Endodermal cell (in vitro differentiated cells): ENCODE results near the gene SLC22A31. TPM values are rescaled to one million over a fixed set of nuclear protein-coding genes. Genes with fewer than 3 reads are reported as not detected.

Experiments
- DNase-seq: peaks from one replicate; pipeline ENCODE4 v3.0.0-alpha.2; 2017
- H3K27ac ChIP-seq: 2 replicates; pipeline ENCODE4 v1.5.1; 2013; ENCODE audit warnings: mild to moderate bottlenecking, low read depth, low read length, moderate library complexity
- H3K27me3 ChIP-seq: 2 replicates; pipeline ENCODE4 v1.6.1; 2013; ENCODE audit warnings: mild to moderate bottlenecking, low read length, moderate library complexity; ENCODE audit not compliant: insufficient read depth, control insufficient read depth, poor library complexity, severe bottlenecking
- H3K36me3 ChIP-seq: 2 replicates; pipeline ENCODE4 v1.7.0; 2013; ENCODE audit warnings: mild to moderate bottlenecking, low read length, moderate library complexity; ENCODE audit not compliant: control insufficient read depth, insufficient read depth
- H3K4me1 ChIP-seq: one replicate; pipeline ENCODE4 v1.7.0; 2013; ENCODE audit warnings: low read length; ENCODE audit not compliant: control insufficient read depth, insufficient read depth
- H3K4me3 ChIP-seq: 2 replicates; pipeline ENCODE4 v1.5.1; 2013; ENCODE audit warnings: mild to moderate bottlenecking, low read length, moderate library complexity
- H3K9ac ChIP-seq: 2 replicates; pipeline ENCODE4 v1.6.1; 2013; ENCODE audit warnings: mild to moderate bottlenecking, low read length, moderate library complexity; ENCODE audit not compliant: poor library complexity, severe bottlenecking; ENCODE audit errors: extremely low read depth
- H3K9me3 ChIP-seq: 2 replicates; pipeline ENCODE4 v1.6.1; 2013; ENCODE audit warnings: mild to moderate bottlenecking, low read length, moderate library complexity; ENCODE audit not compliant: control insufficient read depth
- H3K27ac Mint-ChIP-seq: 2 replicates; pipeline ENCODE4 v1.8.0; 2020; ENCODE audit warnings: mixed read lengths
- H3K27me3 Mint-ChIP-seq: 2 replicates; pipeline ENCODE4 v1.8.0; 2021; ENCODE audit warnings: mild to moderate bottlenecking, mixed read lengths; ENCODE audit not compliant: insufficient read depth
- H3K36me3 Mint-ChIP-seq: 2 replicates; pipeline ENCODE4 v1.8.0; 2020; ENCODE audit warnings: low read depth, mixed read lengths
- H3K4me1 Mint-ChIP-seq: 2 replicates; pipeline ENCODE4 v1.8.0; 2020; ENCODE audit warnings: mixed read lengths
- H3K4me3 Mint-ChIP-seq: 2 replicates; pipeline ENCODE4 v1.8.0; 2020; ENCODE audit warnings: mild to moderate bottlenecking, moderate library complexity, mixed read lengths
- H3K9me3 Mint-ChIP-seq: 2 replicates; pipeline ENCODE4 v1.8.0; 2020; ENCODE audit warnings: mild to moderate bottlenecking, mixed read lengths
- WGBS, 2 experiments: methylation state at CpG; one replicate each; pipeline versions ENCODE4 v1.1.5 to v1.1.7; 2013; ENCODE audit warnings: missing lambda C conversion rate in 2 of 2, mixed read lengths in 1 of 2; ENCODE audit not compliant: insufficient coverage in 1 of 2, insufficient read length in 1 of 2; 5-methylcytosine and 5-hydroxymethylcytosine counted together
- total RNA-seq, 2 donors: library from RNA; stranded (reverse); fragmentation: NEBNext Ultra II Directional in 1 of 2; extraction: Animal tissue kit (Norgen Biotek cat#: 25700) in 1 of 2; gene quantifications; 2 replicates in 1 of 2; 3 replicates in 1 of 2; pipeline ENCODE4 v1.2.1, GENCODE V29; 2021
- TF ChIP-seq, protein P1 (sequence below): fragments of 200-600 bp; sonication (generic); conservative IDR thresholded peaks from 2 replicates; pipeline ENCODE4 v1.5.0; 2021; ENCODE audit warnings: antibody characterized with exemption, mild to moderate bottlenecking

The SLC22A31 gene
- total RNA-seq, 2 donors from 2014 or later: 9.7 to 33.9 TPM

DNA sequence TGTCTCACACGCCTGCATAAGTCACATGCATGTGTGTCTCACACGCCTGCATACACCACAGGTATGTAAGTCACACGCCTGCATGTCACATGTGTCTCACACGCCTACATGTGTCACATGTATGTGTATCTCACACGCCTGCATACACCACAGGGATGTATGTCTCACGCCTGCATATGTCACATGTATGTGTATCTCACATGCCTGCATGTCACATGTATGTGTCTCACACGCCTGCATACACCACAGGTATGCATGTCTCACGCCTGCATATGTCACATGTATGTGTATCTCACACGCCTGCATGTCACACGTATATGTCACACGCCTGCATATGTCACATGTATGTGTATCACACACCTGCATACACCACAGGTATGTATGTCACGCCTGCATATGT lies 42.6 kb downstream of the SLC22A31 start:
- H3K9ac ChIP-seq: no peak overlapping the region
- H3K27ac ChIP-seq: no peak overlapping the region
- no peaks in the 10 kb centered on the region for H3K36me3 ChIP-seq
- Mint-ChIP-seq H3K27me3 (peaks cover 5% of the 10 kb centered on the region), H3K4me1 (no peaks in the 10 kb centered on the region), H3K9me3 (no peaks in the 10 kb centered on the region), H3K4me3 (no peak overlapping the region), H3K27ac (no peak overlapping the region), H3K36me3 (no peaks in the 10 kb centered on the region)
- H3K27me3 ChIP-seq: no peaks in the 10 kb centered on the region
- DNase-seq: no peak
- H3K9me3 ChIP-seq: no peaks in the 10 kb centered on the region
- H3K4me3 ChIP-seq: no peak overlapping the region
- no peaks in the 10 kb centered on the region for H3K4me1 ChIP-seq
- TF ChIP-seq, protein P1, sequence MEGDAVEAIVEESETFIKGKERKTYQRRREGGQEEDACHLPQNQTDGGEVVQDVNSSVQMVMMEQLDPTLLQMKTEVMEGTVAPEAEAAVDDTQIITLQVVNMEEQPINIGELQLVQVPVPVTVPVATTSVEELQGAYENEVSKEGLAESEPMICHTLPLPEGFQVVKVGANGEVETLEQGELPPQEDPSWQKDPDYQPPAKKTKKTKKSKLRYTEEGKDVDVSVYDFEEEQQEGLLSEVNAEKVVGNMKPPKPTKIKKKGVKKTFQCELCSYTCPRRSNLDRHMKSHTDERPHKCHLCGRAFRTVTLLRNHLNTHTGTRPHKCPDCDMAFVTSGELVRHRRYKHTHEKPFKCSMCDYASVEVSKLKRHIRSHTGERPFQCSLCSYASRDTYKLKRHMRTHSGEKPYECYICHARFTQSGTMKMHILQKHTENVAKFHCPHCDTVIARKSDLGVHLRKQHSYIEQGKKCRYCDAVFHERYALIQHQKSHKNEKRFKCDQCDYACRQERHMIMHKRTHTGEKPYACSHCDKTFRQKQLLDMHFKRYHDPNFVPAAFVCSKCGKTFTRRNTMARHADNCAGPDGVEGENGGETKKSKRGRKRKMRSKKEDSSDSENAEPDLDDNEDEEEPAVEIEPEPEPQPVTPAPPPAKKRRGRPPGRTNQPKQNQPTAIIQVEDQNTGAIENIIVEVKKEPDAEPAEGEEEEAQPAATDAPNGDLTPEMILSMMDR: no peak
- 90 to 92% methylated on average over 12 of the region's 12 CpGs for WGBS, 2 experiments

GRCh38 chr16:89156740-89157645 lies 43.3 kb downstream of the SLC22A31 start:
- H3K27me3 ChIP-seq: no peaks in the 10 kb centered on the region
- no peak overlapping the region for H3K27ac Mint-ChIP-seq
- peaks cover 1% of the 10 kb centered on the region for H3K36me3 Mint-ChIP-seq
- WGBS, 2 experiments: 86 to 89% methylated on average over 19 to 26 of the region's 26 CpGs
- H3K9ac ChIP-seq: no peak overlapping the region
- no peaks in the 10 kb centered on the region for H3K4me1 Mint-ChIP-seq
- TF ChIP-seq, protein P1: no peak
- H3K4me3 ChIP-seq: no peak overlapping the region
- H3K9me3 ChIP-seq: no peaks in the 10 kb centered on the region
- peaks cover 5% of the 10 kb centered on the region for H3K27me3 Mint-ChIP-seq
- DNase-seq: no peak
- H3K4me1 ChIP-seq: no peaks in the 10 kb centered on the region
- H3K36me3 ChIP-seq: no peaks in the 10 kb centered on the region
- no peaks in the 10 kb centered on the region for H3K9me3 Mint-ChIP-seq
- no peak overlapping the region for H3K4me3 Mint-ChIP-seq
- no peak overlapping the region for H3K27ac ChIP-seq

GRCh38 chr16:89155851-89156739 lies 44.2 kb downstream of the SLC22A31 start:
- no peaks in the 10 kb centered on the region for H3K4me1 Mint-ChIP-seq
- no peak for DNase-seq
- H3K4me3 ChIP-seq: no peak overlapping the region
- 82 to 86% methylated on average over 20 to 24 of the region's 24 CpGs for WGBS, 2 experiments
- TF ChIP-seq, protein P1: no peak
- no peaks in the 10 kb centered on the region for H3K27me3 ChIP-seq
- H3K9ac ChIP-seq: no peak overlapping the region
- peaks cover 5% of the 10 kb centered on the region for H3K27me3 Mint-ChIP-seq
- peaks cover 3% of the 10 kb centered on the region for H3K36me3 ChIP-seq
- H3K4me1 ChIP-seq: no peaks in the 10 kb centered on the region
- H3K4me3 Mint-ChIP-seq: no peak overlapping the region
- no peak overlapping the region for H3K27ac Mint-ChIP-seq
- peaks cover 9% of the 10 kb centered on the region for H3K36me3 Mint-ChIP-seq
- no peak overlapping the region for H3K27ac ChIP-seq
- H3K9me3 Mint-ChIP-seq: no peaks in the 10 kb centered on the region
- no peaks in the 10 kb centered on the region for H3K9me3 ChIP-seq
